NCI-H2029 (cell line): ENCODE data around the gene TIRAP.
A peak's percentile ranks its signal among the peaks of the same experiment; 100 is the strongest.
"Not testable (repeated sequence)": the region's sequence is repeated elsewhere in the genome, so short reads cannot be mapped to it uniquely, and the experiment has no call there.

Source experiments
- DNase-seq: peaks from one replicate; lab custom pipeline; 2025; lab: John Stamatoyannopoulos, UW

TIRAP gene

DNA sequence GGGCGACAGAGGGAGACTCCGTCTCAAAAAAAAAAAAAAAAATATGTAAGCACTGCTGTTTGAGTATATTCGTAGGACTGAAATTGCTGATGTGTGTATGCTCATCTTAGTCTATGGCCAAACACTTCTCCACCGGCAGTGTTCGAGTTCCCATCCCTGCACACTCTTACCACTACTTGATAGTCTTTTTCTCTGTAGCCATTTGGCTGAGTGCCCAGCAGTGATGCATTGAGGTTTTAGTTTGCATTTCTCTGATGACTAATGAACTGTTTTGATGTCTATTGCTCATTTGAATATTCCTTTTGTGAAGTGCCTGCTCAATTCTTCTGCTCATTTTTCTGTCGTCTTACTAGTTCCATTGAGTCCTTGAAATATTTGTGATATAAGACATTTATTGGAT, 1.9 kb downstream of the TIRAP start:
- DNase-seq: peak; percentile 86

DNA sequence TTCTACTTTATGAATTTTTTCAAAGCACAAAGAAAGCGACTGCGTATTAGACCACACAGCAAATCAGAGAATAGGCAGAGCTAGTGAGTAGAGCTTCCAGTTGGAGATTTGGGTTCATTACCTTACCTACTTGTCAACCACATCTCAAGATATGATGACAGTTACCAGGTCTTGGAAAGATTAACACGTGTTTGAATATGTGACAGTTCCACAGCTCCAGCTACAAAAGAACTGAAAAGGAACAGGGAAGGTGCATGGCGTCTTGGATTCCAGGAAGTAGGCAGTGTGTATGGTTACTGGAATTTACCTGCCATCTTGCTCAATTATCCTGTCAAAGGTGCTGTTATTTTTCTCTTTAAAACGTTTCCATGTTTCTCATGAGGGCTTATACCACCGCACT, 5.3 kb downstream of the TIRAP start:
- no peak for DNase-seq

DNA sequence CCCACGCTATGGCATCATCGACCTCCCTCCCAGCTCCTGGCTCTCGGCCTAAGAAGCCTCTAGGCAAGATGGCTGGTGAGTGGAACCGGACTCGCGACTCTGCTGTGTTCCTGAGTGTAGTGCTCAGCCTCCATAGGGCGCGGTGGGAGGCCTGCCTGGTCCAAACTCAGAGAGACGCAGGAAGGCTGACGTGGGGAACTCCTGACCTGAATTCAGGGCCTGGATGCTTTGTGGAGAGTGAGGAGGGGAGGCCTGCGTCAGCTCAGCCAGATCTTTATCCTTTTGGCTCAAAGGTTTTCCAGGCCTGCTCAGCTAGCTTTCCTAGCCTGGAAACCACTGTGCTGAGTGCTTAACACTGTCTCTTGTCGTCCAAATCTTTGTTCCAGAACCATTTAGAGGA, 8.0 kb downstream of the TIRAP start:
- no peak for DNase-seq

DNA sequence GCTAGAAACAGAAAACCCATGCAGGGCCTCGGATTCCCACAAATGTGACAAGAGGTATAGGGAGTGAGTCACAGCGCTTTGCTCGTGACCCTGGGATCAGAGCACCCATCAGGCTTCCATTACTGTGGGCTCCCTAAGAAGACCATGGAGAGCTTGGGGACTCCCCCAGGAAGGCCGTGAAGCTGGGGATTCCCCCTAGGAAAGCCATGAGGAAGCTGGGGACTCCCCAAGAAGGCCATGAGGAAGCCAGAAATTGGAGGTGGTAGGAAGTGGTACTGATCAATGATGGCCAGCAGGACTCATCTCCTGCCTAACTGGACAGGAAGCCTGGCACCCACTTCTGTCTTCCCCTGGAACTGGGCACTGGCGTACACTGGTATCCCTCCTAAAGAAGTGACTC, 10.8 kb downstream of the TIRAP start:
- DNase-seq: no peak

DNA sequence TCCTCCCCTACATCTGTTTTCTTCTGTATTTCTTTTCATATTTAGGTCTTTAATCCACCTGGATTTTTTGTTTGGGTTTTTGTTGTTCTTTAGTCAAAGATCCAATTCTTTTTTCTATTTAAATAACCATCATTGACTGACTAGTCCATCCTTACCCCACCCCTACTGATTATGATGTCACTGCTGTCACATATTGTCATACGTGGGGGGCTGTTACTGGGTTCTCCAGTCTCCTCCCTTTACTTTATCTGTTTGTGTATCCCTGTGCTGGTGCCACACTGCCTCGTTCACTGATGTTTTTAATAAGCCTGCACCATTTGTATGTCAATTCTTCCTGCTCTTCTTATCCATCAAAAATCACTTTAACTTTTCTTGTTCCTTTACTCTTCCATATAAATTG, 14.1 kb downstream of the TIRAP start:
- no peak for DNase-seq

DNA sequence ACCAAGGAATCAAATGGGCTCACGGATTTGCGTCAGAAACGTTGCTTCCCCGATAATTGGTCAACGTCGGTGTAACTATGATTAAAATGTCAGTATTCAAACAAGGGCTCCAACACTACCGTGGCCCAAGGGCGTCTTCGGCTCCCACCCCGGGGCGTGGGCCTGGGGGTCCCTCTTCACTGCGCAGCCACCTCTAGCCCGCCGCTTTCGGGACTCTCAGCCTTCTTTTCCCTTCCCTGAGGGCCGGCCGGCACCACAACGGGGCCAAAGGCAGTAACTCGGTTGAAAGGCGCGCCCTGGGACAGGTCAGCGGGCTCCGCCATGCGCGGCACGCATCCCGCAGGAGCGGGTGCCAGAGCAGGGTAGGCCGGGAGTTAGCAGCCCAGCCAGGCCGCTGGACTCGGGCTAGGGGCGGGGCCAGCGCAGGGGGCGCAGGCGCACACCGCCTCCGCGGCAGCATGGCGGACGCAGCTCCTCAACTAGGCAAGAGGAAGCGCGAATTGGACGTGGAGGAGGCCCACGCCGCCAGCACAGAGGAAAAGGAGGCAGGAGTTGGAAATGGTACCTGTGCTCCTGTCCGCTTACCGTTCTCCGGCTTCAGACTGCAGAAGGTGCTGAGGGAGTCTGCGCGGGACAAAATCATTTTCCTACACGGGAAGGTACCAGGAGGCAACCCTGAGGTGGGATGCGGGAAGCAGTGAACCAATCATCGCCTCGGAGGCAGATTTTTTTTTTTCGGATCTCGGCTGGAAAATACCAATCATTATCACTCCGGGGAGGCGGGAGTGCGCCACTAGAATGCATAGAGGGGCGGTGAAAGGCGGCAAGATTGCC, 20.9 kb downstream of the TIRAP start, which contains the start of gene DCPS:
DCPS (plus strand) TSS at position 438 of the 834 bp plus-strand sequence; CDS start at position 459, 21 bp downstream.
- DNase-seq: peak; percentile 77

DNA sequence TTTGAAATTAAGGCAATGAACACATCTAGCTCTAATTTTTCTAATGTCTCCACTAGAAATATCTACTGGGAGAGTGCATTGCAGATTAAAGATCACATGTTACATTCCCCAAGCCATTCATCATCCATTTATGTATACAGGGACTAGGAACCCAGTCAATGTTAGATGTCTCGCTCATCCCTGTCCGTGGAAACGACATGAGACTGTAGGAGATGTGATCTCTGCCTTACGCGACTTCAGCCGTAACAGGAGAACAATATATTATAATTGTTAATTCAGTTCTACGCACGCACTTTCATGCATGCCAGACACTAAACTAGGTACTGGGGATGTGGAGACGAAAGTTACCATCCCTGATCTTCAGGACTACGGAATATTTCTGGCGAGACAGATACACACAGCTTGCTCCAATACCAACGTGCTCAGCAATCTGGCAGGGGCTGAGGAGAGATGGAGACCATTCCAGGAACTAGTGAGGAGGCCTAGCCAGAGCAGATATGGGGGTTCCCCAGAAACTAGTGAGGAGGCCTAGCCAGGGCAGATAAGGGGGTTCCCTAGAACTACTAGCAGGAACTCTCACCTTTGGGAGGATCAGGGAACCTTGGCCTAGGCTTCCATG, 21.7 kb downstream of the TIRAP start:
- DNase-seq: no peak

DNA sequence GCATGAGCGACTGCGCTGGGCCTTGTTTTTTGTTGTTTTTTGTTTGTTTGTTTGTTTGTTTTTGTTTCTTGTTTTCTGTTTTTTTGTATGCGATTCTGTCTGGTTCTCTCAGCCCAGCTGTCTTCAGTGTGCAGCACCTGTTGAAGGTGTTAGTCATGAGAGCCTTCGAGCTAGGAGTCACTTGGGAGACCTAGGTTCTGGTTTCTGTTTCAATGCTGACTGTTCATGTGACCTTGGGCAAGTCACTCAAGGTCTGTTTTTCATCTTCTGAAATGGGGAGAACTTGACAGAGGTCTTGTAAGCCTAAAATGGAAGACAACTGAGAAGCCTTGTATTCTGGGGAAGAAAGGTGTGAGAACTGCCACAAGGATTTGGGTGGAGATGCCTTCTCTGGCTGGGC, 22.8 kb downstream of the TIRAP start:
- DNase-seq: no peak

DNA sequence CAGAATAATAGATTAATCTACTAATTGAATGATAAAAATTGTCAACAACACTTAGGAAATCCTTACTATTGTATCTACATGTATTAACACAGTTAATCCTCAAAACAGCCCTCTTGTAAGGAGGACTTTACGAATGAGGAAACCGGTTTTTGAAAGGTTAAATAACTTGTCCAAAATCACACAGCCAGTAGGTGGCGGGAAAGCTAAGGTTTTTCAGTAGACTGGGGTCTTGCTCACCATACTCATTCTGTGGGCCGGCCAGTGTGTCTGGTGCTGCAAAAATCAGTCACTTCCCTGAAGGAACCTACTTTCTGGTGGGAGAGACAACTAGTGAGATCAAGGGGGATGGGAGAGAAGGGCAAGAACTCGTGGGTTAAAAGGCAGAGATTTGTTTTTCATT, 24.8 kb downstream of the TIRAP start:
- no peak for DNase-seq

DNA sequence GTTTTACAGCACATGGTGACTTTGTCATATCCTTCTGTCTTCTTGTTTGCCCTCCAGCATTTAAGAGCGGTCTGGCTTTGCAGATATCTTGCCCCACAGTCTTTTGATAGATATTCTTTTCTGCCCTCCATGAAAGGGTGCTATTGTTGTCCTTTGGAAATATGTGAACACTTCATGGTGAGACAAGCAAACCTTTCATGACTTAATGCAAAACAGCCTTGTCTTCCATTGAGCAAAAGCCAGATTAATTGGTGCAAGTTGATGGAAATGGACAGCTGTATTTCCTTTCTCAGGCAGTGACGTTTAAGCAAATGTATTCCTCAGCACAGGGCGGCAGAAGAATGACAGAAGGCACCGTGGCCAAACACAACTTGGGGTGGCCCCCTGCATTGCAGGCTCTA, 25.4 kb downstream of the TIRAP start:
- DNase-seq: no peak

DNA sequence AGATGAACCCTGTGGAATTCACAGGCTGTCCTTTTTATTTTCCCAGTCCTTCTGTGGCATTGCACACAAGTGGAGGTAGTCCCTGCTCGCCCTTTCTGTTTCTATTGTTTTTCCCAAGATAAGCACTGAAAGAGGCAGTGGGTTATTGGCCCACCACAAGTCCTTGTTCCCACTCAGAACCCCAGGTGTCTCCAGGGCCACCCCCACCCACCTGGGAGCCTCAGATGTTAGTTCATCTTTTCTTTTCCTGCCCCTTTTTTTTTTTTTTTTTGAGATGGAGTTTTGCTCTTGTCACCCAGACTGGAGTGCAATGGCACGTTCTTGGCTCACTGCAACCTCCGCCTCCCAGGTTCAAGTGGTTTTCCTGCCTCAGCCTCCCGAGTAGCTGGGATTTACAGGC, 25.9 kb downstream of the TIRAP start:
- DNase-seq: not testable (repeated sequence)

DNA sequence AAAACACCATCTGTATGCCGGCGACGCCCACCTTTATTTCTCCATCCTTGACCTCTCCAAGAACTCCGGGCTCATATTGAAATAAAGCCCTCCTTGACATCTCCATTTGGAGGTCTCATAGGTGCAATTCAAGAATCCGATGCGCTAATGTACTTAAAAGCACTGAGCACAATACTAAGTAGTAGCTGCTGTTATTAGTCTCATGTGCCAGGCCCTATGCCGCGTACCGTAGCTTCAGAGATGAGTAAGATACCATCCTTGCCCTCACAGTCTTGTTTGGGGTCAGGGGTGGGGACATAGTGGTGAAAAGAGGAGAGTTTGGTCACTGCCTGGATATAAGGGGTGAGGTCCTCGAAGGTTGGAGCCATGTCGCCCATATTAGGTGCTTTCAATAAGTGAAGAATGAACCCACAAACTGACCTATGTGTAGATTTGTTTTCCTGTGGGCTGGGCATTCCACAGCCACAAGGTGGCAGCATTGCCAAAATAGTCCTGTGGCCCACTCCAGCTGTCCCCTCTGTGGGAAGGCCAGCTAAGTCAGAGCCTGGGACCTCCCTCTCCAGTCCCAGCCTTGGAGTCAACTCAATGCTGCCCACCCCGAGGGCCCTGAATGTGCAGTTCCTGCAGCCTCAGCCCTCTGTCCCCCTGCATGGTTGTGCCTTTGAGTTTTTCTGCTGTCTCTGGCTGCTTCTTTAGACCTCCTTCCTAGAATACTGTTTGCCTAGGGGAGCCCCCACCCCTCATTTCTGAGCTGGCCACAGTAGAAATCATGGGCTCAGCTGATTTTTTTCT, 27.5 kb downstream of the TIRAP start:
- peak; percentile 57 for DNase-seq

DNA sequence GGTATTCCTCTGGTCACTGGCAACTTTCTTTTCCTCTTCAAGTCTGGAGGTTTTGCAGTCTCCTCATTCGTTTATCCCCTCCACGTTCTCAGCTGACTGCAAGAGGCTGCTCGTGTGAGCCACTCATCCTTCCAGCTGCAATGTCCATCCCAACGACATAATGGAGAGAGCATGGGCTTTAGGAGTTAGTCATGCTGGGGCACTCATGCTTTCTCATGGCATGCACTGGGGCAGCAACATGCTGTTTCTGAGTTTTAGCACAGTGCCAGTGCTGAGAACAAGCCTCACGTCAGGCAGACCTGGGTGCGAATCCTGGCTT, 28.1 kb downstream of the TIRAP start:
- no peak for DNase-seq

DNA sequence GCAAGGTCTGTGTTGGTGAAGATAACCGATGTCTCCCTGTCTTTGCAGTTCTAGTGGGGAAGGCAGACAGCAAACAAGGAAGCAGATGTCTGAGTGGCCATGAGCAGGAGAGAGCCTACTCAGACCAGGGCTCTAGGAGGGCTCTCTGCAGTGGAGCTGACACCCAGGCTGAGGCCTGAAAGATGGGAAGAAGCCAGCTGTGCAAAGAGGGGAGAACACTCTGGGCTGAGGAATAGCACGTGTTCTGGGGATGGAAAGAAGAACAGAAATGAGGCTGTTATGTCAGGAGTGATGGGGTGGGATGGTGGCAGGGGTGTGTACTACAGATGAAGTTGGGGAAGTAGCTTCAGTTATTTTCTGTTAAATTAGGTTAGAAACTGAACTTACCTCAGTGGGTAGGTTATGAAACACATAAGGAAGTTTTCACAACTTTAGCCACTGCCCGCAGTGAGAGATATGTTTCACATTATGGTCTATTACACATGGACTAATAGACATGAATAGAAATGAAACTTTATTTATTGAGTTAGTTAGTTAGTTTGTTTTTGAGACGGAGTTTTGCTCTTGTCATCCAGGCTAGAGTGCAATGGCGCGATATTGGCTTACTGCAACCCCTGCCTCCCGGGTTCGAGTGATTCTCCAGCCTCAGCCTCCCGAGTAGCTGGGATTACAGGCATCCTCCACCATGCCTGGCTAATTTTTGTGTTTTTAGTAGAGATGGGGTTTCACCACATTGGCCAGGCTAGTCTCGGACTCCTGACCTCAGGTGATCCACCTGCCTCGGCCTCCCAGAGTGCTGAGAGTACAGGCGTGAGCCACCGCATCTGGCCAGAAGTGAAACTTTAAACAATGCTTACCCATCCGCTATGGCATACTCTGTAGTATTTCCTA, 28.8 kb downstream of the TIRAP start:
- DNase-seq: no peak

DNA sequence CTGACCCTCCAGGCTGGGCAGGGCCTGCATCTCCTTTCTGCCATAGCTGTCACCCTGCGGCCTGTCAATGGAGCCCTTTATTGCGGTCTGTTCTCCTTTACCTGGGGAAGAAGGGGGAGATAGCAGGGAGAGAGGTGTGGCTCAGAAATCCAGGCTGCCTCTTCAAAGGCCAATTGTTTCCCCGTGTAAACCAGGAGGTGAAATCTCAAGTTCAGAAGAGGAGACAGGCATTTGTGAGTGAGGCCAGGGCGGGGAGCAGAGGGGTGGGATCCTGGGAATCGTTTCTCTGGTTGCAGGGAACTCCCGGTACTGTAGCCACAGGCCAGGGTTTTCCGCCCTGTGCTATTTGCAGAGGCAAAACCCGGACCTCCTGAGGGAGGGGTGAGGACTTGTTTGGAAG, 30.1 kb downstream of the TIRAP start:
- DNase-seq: no peak

DNA sequence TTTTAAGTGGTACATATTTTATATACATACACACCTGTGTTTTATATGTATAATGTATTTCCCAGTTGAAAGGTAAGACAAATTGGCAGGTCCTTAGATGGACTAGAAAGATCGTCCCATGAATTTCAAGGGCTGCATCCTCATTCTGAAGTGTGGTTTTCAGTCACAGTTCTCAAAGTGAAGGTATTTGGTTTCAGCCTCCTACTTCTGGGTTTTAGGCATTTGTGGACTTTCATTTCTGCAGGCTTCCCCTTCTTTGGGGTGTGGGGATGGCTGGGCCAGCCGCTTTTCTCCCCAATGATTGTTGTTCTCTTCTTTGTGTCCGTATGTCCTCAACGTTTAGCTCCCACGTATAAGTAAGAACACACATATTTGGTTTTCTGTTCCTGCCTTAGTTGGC, 30.9 kb downstream of the TIRAP start:
- DNase-seq: no peak

DNA sequence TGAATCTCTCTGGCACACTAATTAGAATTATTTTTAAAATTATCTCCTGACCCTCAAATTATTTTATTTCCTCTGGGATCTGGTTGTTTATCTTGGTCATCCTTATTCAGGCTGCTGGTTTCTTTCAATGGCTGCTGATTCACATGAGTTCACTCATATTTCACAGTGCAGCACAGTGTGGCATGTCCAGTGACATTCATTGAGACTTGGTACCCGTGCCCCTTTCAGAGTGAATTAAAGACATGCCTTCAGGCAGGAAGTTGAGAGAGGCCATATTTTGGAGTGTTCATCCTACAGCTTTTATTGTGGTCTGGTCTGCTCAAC, 34.5 kb downstream of the TIRAP start:
- no peak for DNase-seq

DNA sequence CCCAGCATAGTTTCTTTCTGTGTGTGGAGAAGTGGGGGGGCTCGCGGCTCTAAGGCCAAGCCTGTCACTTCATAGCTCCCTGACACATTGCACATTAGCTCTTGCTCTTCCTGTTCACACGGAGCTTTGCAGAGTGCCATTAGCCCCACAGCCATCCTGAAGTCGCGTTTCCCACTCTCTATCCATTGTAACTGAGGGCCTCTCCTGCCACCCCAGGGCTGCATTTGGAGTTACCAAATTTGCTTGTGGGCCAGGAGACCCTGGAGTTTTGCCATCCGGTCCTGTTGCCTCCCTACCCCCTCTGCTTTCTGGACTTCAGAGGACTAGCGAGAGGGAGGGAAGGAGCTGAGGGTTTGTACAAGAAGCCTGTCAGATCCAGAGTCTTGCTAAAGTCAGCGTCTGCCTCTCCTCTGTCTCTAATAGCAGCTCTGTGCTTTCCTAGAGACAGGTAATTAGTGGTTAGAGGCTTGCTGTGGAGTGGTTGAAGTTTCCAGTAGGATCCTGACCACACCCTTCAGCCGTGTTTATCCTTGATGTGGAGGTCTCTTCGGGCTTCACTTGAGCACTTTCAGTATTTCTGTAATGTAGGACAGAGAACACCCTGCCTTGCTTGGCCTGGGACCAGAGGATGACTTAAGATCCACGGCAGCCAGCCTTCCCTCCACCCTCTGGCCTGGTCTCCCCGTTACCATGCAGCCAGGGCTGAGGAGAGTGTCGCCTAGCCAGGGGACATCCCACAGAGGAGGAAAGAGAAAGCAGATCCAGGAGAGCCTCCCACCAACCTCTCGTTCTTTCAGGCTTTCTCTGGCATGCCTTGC, 35.1 kb downstream of the TIRAP start:
- no peak for DNase-seq

DNA sequence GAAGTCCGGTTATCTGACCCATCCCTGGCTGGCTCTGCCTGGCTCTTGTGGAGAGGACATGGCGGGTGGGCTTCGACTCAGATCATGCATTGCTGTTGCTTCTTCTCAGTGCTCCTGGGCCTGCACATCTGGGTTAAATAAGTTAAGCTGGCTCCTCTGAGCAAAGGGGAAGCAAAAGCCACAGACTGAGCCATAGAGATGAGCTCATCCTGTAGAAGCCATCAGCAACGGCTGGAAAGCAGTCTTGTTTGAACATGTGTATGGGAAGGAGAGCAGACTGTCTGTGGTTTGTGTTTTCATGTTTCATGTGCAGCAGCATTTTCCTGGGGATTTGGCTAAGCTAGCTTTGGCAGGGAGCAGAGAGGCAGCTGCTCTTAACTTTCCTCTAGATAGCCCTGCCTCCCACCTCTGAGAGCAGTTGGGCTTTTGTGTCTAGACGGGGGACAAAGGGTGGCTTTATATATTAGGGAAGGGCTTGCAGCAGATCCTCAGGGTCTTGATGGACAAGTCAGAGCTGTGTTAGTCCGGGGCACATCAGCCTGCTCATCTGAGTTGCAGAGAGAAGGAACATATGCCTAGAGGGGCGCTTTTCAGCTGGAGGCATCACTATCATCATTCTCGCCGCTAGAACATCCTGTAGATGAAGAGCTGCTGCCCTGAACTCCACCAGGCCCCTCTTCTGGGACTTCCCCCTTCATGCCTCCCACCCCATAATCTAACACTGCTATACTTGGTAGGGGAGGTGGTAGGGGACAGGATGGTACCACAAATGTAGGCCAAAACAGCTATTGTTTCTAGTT, 35.9 kb downstream of the TIRAP start:
- no peak for DNase-seq

DNA sequence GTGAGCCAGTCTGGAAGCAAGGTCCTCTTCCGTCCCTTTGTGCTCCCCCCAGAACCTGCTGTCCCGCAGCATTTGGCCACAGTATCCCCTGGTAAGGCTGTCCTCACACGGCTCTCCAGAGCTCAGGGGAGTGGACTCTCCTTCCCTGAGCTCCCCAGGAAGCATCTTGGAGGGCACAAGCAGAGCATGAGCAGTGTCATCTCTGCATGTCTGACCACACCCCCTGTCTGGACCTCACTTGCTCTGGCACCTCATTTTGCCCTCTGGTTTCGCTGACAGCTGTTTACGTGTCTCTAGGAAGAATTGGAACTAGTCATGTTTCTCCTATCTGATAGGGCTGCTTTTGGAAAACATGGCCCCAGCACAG, 36.5 kb downstream of the TIRAP start:
- DNase-seq: no peak

DNA sequence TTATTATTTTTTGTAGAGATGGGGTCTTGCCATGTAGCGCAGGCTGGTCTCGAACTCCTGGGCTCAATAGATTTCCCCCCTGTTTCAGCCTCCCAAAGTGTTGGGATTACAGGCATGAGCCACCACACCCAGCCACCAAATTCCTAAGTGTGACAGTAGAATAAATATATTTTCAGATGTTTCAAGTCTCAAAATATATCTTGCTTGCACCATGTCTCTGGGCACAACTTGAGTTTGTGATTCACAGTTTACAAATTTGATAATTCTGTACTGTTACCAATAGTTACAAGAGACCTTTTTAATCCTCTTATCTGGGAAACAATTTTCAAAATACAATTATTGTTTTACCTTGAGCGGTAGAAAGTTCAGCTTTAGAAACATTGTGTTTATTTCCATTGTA, 40.1 kb downstream of the TIRAP start:
- no peak for DNase-seq
